Right ventricle myocardium superior (tissue), 1 donor: ENCODE measurements around the gene CFAP99. TPM values are rescaled to one million over a fixed set of nuclear protein-coding genes. Genes with fewer than 3 reads are reported as not detected.

Source experiments
- ATAC-seq: fragments of 200-7000 bp; cut with Tn5 transposase; one replicate; pipeline ENCODE4 v1.9.1; 2020; ENCODE audit warnings: mild to moderate bottlenecking; ENCODE audit not compliant: poor library complexity
- DNase-seq: peaks from one replicate; pipeline ENCODE4 v3.0.0-alpha.2; 2020
- intact Hi-C: fragments of 100-400 bp; cut with DNase I; formaldehyde crosslinking; loops from one replicate; pipeline ENCODE4 v1.11.2; 2022
- total RNA-seq: library from RNA; stranded (reverse); fragmentation: NEBNext Ultra II Directional; extraction: Animal tissue kit (Norgen Biotek cat#: 25700); gene quantifications from one replicate; pipeline ENCODE4 v1.2.1, GENCODE V29; 2021
- donor health status: DM: no; HTN: yes; CAD: no; lungs with severe emphysema.

CFAP99 gene
- total RNA-seq, 1 donor from 2014 or later: not detected

- ATAC-seq (no peak), DNase-seq (no peak)
- intact Hi-C loops: no loop called here
These were observed 30.1 kb upstream of the CFAP99 start for GRCh38 chr4:2388429-2389182.

DNA sequence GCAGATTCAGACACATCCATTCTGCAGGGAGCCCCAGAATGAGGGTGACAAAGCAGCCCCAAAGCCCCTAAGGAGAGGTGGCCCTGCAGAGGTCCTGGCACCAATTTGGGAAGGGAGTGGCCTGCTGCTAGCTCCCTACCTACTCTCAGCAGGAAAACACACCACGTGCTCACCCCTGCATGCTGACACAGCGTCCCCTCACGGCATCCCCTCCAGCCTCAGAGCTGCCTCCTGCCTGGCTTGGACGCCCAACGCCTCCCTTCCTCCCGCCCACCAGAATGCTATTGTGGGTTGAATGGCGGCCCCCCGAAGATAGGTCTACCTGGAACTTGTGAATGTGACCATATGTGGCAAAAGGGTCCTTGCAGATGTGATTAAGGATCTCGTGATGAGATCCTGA, 29.1 kb upstream of the CFAP99 start:
- DNase-seq (no peak), ATAC-seq (no peak)
- intact Hi-C loops: no loop called here

DNA sequence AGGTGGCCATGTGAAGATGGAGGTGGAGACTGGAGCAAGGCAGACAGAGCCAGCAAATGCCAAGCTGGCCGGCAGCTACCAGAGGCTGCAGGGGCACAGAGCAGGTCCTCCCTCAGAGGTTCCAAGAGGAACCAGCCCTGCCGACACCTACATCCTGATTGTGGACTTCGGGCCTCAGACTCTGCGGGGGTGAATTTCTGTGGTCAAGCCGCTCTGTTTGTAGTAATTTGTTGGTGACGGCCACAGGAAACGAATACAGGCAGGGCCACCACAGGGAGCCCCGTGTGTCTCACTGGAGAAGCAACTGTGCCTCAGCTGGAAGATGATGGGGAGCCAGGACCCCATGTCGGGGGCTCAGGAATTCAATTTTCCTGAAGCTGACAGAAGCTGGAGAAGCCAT, 28.6 kb upstream of the CFAP99 start:
- no peak for DNase-seq
- no peak for ATAC-seq
- intact Hi-C loops: no loop called here

- intact Hi-C loops: no loop called here
- DNase-seq (no peak), ATAC-seq (no peak)
These were observed 27.9 kb upstream of the CFAP99 start for GRCh38 chr4:2390784-2391421.

GRCh38 chr4:2393353-2394270, 25.1 kb upstream of the CFAP99 start:
- DNase-seq: no peak
- intact Hi-C loops: no loop called here
- peak; percentile 40 for ATAC-seq

GRCh38 chr4:2394528-2394927, 24.2 kb upstream of the CFAP99 start:
- no peak for DNase-seq
- ATAC-seq: no peak
- intact Hi-C loops: no loop called here

DNA sequence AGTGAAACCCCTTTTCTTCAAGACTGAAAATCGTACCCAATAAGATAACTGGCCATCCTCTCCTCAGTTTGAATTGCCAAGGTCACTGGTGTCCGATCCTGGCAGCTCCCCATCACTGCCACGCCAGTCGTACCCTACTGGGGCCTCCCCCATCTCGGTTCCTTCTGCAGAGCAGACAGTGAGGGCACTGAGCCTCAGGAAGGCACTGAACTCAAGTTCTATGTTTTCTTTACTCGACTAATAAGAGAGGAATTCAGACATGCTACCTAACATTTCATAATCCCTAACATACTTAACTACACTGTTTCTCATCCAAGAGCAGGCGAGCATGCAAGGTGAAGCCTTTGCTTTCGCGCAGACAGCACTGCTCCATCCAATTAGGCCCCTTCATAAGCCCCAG, 23.7 kb upstream of the CFAP99 start:
- DNase-seq (no peak), ATAC-seq (no peak)
- intact Hi-C loops: no loop called here

GRCh38 chr4:2395584-2395983, 23.2 kb upstream of the CFAP99 start:
- no peak for DNase-seq
- ATAC-seq: no peak
- intact Hi-C loops: no loop called here

- no peak for DNase-seq
- intact Hi-C loops: no loop called here
- ATAC-seq: no peak
These were observed 21.9 kb upstream of the CFAP99 start for GRCh38 chr4:2396781-2397368.

DNA sequence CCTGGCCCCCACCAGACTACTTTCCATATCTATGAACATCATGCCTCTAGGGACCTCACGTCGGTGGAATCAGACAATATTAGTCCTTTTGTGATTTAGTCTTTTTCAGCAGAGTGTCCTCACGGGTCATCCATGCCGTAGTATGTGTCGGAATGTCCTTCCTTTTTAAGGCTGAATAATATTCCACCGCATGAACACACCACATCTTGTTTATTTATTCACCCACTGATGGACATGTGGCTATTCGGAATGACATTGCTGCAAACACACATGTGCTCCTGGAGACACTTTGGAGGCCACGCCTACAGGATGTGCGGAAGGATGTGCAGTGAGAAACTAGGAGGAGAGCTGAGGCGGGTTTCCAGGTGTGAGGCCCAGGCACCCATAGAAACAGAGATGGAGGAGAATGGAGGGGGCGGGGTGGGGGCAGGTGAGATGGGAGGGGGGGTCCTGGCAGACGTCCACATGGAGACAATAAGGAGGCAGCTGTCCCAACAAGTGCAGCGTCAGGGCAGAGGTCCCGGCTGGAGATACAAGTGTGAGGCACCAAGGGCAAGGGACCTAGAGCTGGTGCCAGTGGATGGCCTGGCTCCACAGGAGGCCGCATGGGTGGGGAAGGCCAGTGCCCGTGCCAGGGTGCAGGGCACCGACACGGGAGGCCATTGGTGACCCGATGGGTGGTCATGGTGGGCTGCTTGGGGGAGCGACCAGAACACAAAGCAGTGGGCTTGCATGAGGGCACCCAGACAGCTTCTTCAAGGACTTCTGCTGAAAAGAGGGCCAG, 21.0 kb upstream of the CFAP99 start:
- no peak for DNase-seq
- ATAC-seq: no peak
- intact Hi-C loops: no loop called here

DNA sequence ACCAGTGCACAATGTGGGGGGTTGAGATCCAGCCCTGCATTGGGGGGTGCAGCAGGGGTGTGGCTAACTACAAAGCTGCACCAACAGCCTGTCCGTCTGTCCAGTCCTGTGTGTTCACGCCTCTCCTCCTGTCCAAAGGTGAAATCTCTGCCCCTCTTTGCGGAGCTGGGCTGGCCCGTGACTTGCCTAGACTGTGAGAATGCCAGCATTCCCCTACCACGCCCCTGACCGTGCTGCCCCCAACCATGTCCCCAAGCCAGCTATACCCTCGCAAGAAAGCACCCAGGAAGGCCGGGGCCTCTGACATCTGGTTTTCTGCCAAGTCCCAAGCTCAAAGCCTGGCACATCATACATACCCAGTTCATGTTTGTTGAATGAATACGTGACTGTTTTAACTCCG, 19.5 kb upstream of the CFAP99 start:
- ATAC-seq: no peak
- intact Hi-C loops: no loop called here

GRCh38 chr4:2399631-2400190, 19.0 kb upstream of the CFAP99 start:
- ATAC-seq: no peak
- DNase-seq: no peak
- intact Hi-C loops: no loop called here

More for the DNA sequence above, 19.5 kb upstream of the CFAP99 start:
- DNase-seq: no peak

DNA sequence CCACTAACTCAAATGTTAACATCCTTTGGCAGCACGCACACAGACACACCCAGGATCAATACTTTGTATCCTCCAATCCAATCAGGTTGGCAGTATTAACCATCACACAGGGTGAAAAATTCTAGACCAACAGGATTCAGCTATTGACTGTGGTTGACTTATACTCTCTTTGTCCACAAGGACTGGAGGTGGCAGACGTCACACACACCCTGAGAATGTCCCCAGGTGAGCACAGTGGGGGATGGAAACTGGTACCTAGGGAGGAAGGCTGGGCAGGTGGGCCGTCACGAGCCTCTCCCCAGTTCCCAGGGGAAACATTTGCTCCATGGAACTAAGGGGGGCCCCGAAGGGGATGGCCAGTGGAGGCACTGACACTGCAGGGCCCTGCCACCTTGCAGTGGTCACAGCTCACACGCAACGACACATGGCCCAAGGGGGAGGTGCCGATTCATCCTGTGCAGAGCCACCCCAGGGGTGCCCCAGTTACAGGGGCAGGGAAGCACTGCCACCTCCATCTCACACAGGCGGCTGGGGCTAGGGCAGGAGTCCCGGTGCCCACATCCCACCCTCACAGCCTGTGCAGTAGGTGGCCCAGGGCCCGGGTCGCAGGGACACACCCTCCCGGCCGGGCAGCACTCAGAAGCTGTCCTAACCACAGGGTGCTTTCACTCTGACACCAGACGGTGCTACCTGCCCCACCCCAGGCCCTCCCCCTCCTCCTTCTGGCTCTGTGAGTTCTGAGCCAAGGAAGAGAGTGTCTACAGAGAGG, 17.7 kb upstream of the CFAP99 start:
- intact Hi-C loops: no loop called here
- no peak for DNase-seq
- ATAC-seq: no peak

DNA sequence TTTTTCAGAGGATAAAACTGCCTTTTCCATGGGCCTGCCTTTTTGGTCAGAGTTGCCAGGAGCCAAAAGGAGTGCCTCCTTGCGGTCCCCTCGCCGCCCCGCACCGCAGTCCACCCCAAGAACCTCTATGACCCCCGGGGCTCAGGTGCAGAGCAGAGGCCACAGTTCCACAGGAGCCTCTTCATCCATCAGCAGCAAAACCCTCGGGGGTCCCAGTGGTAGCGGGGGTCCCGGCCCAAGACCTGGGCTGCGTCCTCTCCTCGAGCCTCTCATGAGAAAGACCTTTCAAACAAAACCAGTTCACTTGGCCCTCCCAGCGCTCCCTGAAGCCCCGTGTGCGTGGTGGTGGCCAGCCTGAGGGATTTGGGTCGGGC, 17.2 kb upstream of the CFAP99 start:
- ATAC-seq: no peak
- DNase-seq: no peak
- intact Hi-C loops: no loop called here

DNA sequence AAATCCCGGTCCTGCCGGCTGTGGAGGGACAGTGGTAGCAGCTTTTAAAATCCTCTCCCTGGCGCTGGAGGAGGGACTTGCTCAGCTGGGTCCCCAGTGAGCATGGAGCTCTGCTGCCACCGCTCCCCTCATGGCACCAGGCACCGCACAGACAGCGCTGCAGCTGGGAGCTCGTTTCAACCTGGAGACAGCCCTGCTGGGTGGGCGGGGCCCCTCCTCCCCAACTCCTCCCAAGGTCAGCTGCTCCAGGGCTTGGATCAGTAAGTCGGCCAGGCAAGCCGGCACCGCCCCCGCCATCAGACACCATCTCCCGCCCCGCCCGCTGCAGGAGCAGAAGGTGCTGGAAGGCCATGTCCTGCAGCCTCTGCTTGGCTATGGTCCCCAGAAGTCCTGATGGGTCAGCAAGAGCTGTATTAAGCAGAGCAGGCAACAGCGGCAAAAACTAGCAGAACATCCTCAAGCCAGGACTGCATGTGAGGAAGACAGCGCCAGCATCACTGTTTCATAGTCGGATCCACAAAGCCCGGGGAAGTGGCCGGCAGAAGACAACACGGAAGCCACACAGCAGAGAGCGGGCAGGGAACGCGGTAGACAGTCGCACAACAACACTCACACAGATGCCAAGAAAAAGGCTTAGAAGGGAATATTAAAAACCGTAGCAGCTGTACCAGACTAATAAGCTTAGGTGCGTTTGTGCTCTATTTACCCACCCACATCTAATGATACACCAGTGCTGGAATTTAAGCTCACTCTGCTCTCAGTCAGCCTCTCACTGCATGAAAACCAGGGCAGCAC, 16.5 kb upstream of the CFAP99 start:
- ATAC-seq (peak; percentile 91), DNase-seq (peak; percentile 80)
- intact Hi-C loops: no loop called here

GRCh38 chr4:2402941-2403340, 15.8 kb upstream of the CFAP99 start:
- ATAC-seq (no peak), DNase-seq (no peak)
- intact Hi-C loops: no loop called here

- intact Hi-C loops: no loop called here
- no peak for DNase-seq
- ATAC-seq: no peak
These were observed 12.3 kb upstream of the CFAP99 start for GRCh38 chr4:2406406-2406805.
